Epithelial cell of umbilical artery (primary cell): ENCODE data around the gene KRTAP6-1. TPM values are rescaled to one million over a fixed set of nuclear protein-coding genes. Genes with fewer than 3 reads are reported as not detected.

Source experiments
- total RNA-seq: library from RNA; depleted of rRNA; stranded (reverse); fragments of >200 nt; gene quantifications from 2 replicates; pipeline ENCODE4 v1.2.3, GENCODE V29; 2014

KRTAP6-1 gene, protein sequence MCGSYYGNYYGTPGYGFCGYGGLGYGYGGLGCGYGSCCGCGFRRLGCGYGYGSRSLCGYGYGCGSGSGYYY
- not detected in 2 replicates for total RNA-seq

DNA sequence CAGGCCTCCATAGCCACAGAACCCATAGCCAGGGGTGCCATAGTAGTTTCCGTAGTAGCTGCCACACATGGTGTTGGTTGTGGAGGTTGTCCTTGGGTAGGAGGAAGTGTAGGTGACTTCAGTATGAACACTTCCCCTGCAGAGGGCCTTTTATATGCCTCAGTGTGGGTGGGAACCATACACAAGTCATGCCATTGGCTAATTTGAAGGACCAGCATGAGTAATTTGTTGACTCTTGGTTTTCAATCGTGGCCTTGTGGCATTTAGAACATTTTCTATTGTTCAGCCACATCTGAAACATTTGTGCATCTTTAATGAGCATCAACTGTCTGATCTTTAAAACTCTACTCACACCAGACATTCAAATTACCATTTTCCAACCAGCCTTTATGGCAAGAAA, at the start of gene KRTAP6-1:
Gene KRTAP6-1, minus strand, starts transcription at position 95 of the 400 bp plus-strand sequence. Its CDS starts 26 bp downstream, at position 69.

DNA sequence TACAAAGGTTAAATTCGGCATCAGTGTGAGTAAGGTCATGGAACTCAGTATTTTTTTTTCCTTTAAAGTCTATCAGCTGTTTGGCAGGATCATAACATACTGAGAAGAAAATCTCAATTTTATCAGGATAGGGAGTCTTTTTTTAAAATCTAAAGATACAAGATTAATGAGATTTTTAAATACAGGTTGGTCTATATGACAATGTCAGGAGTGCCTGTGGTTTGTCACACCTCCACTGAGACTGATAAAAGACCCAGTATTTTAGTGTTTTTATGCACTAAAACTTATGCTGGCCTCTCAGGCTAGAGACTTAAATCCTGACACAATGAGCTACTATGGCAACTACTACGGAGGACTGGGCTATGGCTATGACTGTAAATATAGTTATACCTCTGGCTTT, 28.8 kb upstream of the KRTAP6-1 start, which contains the start of gene KRTAP20-3:
Gene KRTAP20-3, plus strand, starts transcription at position 301 of the 400 bp plus-strand sequence.

DNA sequence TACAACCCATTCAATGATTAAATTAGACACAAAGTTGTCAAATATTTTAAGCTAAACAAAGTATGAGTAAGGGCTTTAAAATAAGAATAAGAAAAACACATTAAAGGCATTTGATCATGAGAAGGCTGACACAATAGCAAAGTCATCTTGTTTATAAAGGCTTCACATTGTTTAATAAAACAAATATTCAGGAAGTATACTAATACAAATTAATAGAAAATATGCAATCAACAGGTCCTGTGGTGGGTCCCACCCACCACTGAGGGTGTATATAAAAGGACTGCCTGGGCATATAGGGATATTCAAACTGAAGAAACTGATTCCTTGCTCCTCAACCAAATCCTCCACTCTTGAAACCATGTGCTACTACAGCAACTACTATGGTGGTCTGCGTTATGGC, 21.2 kb upstream of the KRTAP6-1 start, which contains the start of gene KRTAP20-2:
Gene KRTAP20-2, plus strand, starts transcription at position 301 of the 400 bp plus-strand sequence. Its CDS starts 58 bp downstream, at position 359.

DNA sequence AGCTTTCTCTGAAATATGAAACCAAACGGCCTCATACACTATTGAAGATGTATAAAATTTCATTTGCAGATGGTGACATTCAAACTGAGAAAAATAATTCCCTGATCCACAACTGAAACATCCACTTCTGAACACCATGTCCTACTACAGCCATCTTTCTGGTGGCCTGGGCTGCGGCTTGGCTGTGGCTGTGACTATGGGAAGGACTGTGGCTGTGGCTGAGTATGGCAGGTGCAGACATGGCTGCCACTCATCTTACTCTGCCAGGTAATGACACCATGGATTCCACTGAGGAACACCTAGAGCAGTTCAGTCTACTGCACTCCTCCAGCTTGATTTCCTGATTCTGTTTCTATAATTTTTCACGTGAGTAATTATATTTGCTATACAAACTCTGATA, 6.8 kb upstream of the KRTAP6-1 start, which contains the start of gene KRTAP20-4:
Gene KRTAP20-4, plus strand, starts transcription at position 106 of the 400 bp plus-strand sequence.

DNA sequence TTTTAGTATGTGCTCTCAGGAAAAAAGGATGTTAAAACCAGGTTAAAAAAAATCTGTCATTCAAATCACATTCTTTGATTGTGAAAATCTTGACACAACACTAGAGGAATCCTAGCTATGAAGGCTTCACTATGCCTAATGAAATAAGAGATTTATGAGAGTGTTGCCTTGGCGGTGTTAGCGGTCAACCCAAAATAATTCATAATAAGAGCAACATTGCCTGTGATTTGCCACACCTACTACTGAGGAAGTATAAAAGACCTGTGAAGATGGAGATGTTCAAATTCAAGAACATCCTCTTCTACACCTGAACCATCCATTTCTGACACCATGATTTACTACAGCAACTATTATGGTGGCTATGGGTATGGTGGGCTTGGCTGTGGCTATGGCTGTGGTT, 2.4 kb upstream of the KRTAP6-1 start, which contains the start of gene KRTAP20-1:
Gene KRTAP20-1, plus strand, starts transcription at position 301 of the 400 bp plus-strand sequence. Its CDS starts 30 bp downstream, at position 331.

DNA sequence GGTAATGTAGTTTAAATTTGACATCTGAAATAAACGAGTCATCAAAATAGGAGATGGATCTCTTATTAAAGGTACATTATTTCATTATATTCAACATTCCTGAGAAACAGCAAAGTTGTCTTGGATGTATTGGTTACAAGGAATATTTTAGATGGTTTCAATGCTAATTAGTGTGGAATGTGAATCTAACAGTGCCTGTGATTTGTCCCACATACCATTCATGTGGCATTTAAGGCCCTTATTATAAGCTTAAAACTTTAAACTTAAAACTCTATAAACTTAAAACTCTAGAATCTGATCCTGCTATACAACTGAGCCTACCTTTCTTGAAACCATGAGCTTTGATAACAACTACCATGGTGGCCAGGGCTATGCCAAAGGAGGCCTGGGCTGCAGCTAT, 12.9 kb downstream of the KRTAP6-1 start, which contains the start of gene KRTAP22-1:
Gene KRTAP22-1, plus strand, starts transcription at position 301 of the 400 bp plus-strand sequence.

DNA sequence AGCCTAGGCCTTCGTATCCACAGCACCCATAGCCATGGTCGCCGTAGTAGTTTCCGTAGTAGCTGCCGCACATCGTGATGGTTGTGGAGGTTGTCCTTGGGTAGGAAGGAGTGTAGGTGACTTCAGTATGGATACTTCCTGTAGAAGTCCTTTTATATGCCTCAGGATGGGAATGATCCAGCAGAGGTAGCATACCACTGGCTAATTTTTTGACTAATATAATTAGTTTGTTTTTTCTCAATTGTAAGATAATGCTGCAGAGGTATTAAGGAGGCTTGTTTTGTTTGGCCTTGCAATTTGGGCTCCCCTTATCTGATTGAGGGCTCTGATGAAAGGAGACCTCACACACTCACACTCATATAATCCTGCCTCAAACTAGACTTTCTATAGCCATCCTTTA, 14.9 kb downstream of the KRTAP6-1 start, which contains the start of gene KRTAP6-2:
Gene KRTAP6-2, minus strand, starts transcription at position 101 of the 400 bp plus-strand sequence. Its CDS starts 28 bp downstream, at position 73.

DNA sequence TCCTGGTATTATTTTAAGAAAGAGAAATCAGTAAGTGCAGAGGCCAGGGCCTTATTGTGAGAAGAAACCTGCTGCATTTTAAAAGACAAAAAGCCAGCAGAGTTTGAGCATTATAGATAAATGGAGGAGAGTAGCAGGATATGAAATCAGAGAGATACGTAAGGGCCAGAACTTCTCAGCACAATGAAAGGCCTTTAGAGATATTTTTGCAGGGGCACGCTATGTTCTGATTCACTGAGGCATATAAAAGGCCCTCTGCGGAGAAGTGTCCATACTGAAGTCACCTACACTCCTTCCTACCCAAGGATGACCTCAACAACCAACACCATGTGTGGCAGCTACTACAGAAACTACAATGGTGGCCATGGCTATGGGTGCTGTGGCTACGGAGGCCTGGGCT, 21.6 kb downstream of the KRTAP6-1 start, which contains the start of gene KRTAP6-3:
Gene KRTAP6-3, plus strand, starts transcription at position 301 of the 400 bp plus-strand sequence. Its CDS starts 6 bp downstream, at position 307.

DNA sequence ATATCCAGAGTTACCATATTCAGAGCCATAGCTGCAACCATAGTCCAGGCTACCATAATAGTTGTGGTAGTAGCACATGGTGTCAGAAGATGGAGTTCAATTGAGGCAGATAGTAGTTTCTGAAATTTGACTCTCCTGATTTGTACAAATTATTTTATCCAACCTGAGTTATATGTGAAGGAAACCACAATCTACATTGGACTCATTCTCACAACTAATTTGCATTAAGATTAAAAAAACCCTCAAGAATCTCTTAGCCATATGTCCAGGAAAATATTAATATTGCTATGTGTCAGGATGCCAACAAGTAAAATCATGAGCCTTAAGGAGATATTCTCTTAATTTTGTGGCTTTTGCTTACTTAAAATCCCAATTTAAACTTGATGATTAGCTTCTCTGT, 23.4 kb downstream of the KRTAP6-1 start, which contains the start of gene KRTAP22-2:
Gene KRTAP22-2, minus strand, starts transcription at position 101 of the 400 bp plus-strand sequence.

Other genes with a start within 250 kb of the KRTAP6-1 start
- not detected in 2 replicates for gene KRTAP13-2, start 241.7 kb downstream of the KRTAP6-1 start, total RNA-seq
- gene KRTAP13-1, start 217.9 kb downstream of the KRTAP6-1 start, total RNA-seq, result not detected in 2 replicates
- gene KRTAP13-3, start 188.0 kb downstream of the KRTAP6-1 start, total RNA-seq, result not detected in 2 replicates
- not detected in 2 replicates for gene KRTAP13-4, start 183.7 kb downstream of the KRTAP6-1 start, total RNA-seq
- not detected in 2 replicates for gene KRTAP15-1, start 173.7 kb downstream of the KRTAP6-1 start, total RNA-seq
- not detected in 2 replicates for gene KRTAP19-1, start 133.6 kb downstream of the KRTAP6-1 start, total RNA-seq
- not detected in 2 replicates for gene KRTAP19-2, start 126.5 kb downstream of the KRTAP6-1 start, total RNA-seq
- gene KRTAP19-3, start 121.9 kb downstream of the KRTAP6-1 start, total RNA-seq, result not detected in 2 replicates
- gene KRTAP19-4, start 116.8 kb downstream of the KRTAP6-1 start, total RNA-seq, result not detected in 2 replicates
- gene KRTAP19-5, start 111.8 kb downstream of the KRTAP6-1 start, total RNA-seq, result not detected in 2 replicates
- not detected in 2 replicates for gene KRTAP19-6, start 72.1 kb downstream of the KRTAP6-1 start, total RNA-seq
- gene KRTAP19-7, start 52.6 kb downstream of the KRTAP6-1 start, total RNA-seq, result not detected in 2 replicates
- gene KRTAP22-2, start 23.5 kb downstream of the KRTAP6-1 start, total RNA-seq, result not detected in 2 replicates
- gene KRTAP6-3, start 21.5 kb downstream of the KRTAP6-1 start, total RNA-seq, result not detected in 2 replicates
- not detected in 2 replicates for gene KRTAP6-2, start 15.0 kb downstream of the KRTAP6-1 start, total RNA-seq
- gene KRTAP22-1, start 12.8 kb downstream of the KRTAP6-1 start, total RNA-seq, result not detected in 2 replicates
- not detected in 2 replicates for gene KRTAP20-1, start 2.5 kb upstream of the KRTAP6-1 start, total RNA-seq
- not detected in 2 replicates for gene KRTAP20-4, start 6.7 kb upstream of the KRTAP6-1 start, total RNA-seq
- not detected in 2 replicates for gene KRTAP20-2, start 21.3 kb upstream of the KRTAP6-1 start, total RNA-seq
- not detected in 2 replicates for gene KRTAP20-3, start 28.9 kb upstream of the KRTAP6-1 start, total RNA-seq
- gene KRTAP21-3, start 104.8 kb upstream of the KRTAP6-1 start, total RNA-seq, result not detected in 2 replicates
- gene KRTAP21-2, start 133.3 kb upstream of the KRTAP6-1 start, total RNA-seq, result not detected in 2 replicates
- not detected in 2 replicates for gene KRTAP21-1, start 141.5 kb upstream of the KRTAP6-1 start, total RNA-seq
- gene KRTAP8-1, start 199.3 kb upstream of the KRTAP6-1 start, total RNA-seq, result not detected in 2 replicates
- not detected in 2 replicates for gene KRTAP7-1, start 215.8 kb upstream of the KRTAP6-1 start, total RNA-seq